ENCODE data around the gene ZNF808.

ZNF808 gene

GRCh38 chr19:52570000-52570861, 42.8 kb downstream of the ZNF808 start, which contains the start of gene ZNF701:
ZNF701 (plus strand) TSS chr19:52570287; CDS start chr19:52574148, 3,861 bp downstream.
- H2AFZ ChIP-seq (ENCODE audit: low read depth, low read length), result peak within 1 kb of the TSS; percentile 78
- H3K9me3 ChIP-seq (ENCODE audit: control insufficient read depth, low read length), result peaks cover 27% of the 10 kb centered on the region
- H4K91ac ChIP-seq (ENCODE audit: low read length), result peak within 1 kb of the TSS; percentile 64
- H3K9ac ChIP-seq (ENCODE audit: low read length), result peak within 1 kb of the TSS; percentile 99
- peak; percentile 93 for DNase-seq
- no peak within 1 kb of the TSS for H2BK120ac ChIP-seq (ENCODE audit: low read depth, low read length)
- H3K27ac ChIP-seq (ENCODE audit: low read length, poor library complexity, severe bottlenecking), result peak within 1 kb of the TSS; percentile 86
- H3K23ac ChIP-seq (ENCODE audit: low read length in 2 of 2), result peak within 1 kb of the TSS in 1 of 2 experiments; percentile 92
- H3K14ac ChIP-seq (ENCODE audit: low read length in 2 of 2), result peak within 1 kb of the TSS in 1 of 2 experiments; percentile 82
- H3K36me3 ChIP-seq (ENCODE audit: control insufficient read depth in 1 of 2, insufficient read depth in 2 of 2, low read depth in 1 of 2, low read length in 2 of 2), result peaks cover 24 to 30% of the 10 kb centered on the region in 2 experiments
- peak within 1 kb of the TSS; percentile 48 for H2BK15ac ChIP-seq (ENCODE audit: low read depth, poor library complexity, severe bottlenecking)
- H3K4ac ChIP-seq (ENCODE audit: low read depth in 1 of 2, low read length in 2 of 2), result peak within 1 kb of the TSS; percentile 1 to 46
- peak within 1 kb of the TSS in 1 of 2 experiments; percentile 47 for H2BK12ac ChIP-seq (ENCODE audit: low read length in 2 of 2)
- peak within 1 kb of the TSS; percentile 62 to 79 for H3K18ac ChIP-seq (ENCODE audit: low read depth in 1 of 2, low read length in 2 of 2)
- H2BK5ac ChIP-seq (ENCODE audit: low read depth, low read length, poor library complexity, severe bottlenecking), result no peak within 1 kb of the TSS
- under 1% methylated on average over 52 of the region's 57 CpGs for WGBS
- no peaks in the 10 kb centered on the region for H3K27me3 ChIP-seq (ENCODE audit: control insufficient read depth in 1 of 2, insufficient read depth in 1 of 2, low read length in 2 of 2)
- no peak within 1 kb of the TSS for H2AK5ac ChIP-seq (ENCODE audit: low read length, severe bottlenecking)
- peak within 1 kb of the TSS; percentile 75 to 99 for H3K4me3 ChIP-seq (ENCODE audit: insufficient read depth in 1 of 2, low read depth in 1 of 2, low read length in 2 of 2)
- peaks cover 9% of the 10 kb centered on the region for H3K4me1 ChIP-seq (ENCODE audit: control insufficient read depth, insufficient read depth, low read depth, low read length)
- peak within 1 kb of the TSS; percentile 94 for H3K4me2 ChIP-seq (ENCODE audit: low read length, poor library complexity, severe bottlenecking)
- peaks cover 26% of the 10 kb centered on the region for H3K79me1 ChIP-seq (replicated peaks; ENCODE audit: low read length, poor library complexity, severe bottlenecking)
- peak within 1 kb of the TSS; percentile 92 for H4K8ac ChIP-seq (ENCODE audit: low read length)

DNA sequence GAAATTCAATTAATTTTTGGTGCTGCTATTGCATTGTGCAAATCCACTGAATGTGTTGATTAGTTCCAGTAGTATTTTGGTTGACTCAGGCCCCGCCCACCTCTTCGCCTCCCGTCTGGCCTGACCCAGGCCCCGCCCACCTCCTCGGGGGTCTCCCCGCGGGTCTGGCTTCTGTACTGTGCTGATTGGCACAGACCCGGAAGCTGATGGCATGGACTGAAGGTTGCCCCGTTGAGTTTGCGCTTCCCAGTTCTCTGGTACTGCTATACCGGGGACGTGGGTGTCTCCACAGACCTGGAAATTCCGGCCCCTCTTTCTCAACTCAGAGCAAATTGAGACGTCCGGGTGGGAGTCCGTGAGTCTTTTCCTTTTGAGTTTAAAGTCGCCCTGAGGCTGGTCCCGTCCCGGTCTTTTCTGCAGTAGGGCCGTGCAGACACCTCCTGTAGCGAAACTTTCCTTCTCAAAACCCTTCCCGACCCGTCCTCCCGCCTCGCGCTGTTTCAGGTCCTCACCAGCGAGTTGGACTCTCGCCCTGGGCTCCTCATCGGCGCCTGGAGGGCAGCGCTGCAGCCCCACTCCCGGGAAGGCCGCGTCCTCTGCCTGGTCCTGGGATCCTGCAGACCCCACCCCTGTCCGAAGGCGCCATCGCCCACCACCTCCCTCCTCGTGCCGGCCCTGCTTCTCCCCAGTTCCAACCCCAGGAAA, 57.4 kb downstream of the ZNF808 start:
- Histone ChIP-seq H3K27ac (ENCODE audit: low read length, poor library complexity, severe bottlenecking) (no peak overlapping the region), H3K18ac (ENCODE audit: low read depth in 1 of 2, low read length in 2 of 2) (no peak overlapping the region), H2BK5ac (ENCODE audit: low read depth, low read length, poor library complexity, severe bottlenecking) (no peak overlapping the region), H2AK5ac (ENCODE audit: low read length, severe bottlenecking) (no peak overlapping the region), H3K9ac (ENCODE audit: low read length) (no peak overlapping the region), H2BK15ac (ENCODE audit: low read depth, poor library complexity, severe bottlenecking) (no peak overlapping the region), H3K4me3 (ENCODE audit: insufficient read depth in 1 of 2, low read depth in 1 of 2, low read length in 2 of 2) (peak overlapping the region in 1 of 2 experiments; percentile 62), H4K91ac (ENCODE audit: low read length) (no peak overlapping the region), H2BK12ac (ENCODE audit: low read length in 2 of 2) (no peak overlapping the region), H3K4ac (ENCODE audit: low read depth in 1 of 2, low read length in 2 of 2) (no peak overlapping the region), H3K36me3 (ENCODE audit: control insufficient read depth in 1 of 2, insufficient read depth in 2 of 2, low read depth in 1 of 2, low read length in 2 of 2) (peaks cover 44 to 46% of the 10 kb centered on the region in 2 experiments), H3K23ac (ENCODE audit: low read length in 2 of 2) (no peak overlapping the region), H3K4me2 (ENCODE audit: low read length, poor library complexity, severe bottlenecking) (no peak overlapping the region), H3K9me3 (ENCODE audit: control insufficient read depth, low read length) (peaks cover 35% of the 10 kb centered on the region), H2BK120ac (ENCODE audit: low read depth, low read length) (no peak overlapping the region), H3K14ac (ENCODE audit: low read length in 2 of 2) (no peak overlapping the region), H3K4me1 (ENCODE audit: control insufficient read depth, insufficient read depth, low read depth, low read length) (no peaks in the 10 kb centered on the region), H3K79me1 (replicated peaks; ENCODE audit: low read length, poor library complexity, severe bottlenecking) (peaks cover 16% of the 10 kb centered on the region), H3K27me3 (ENCODE audit: control insufficient read depth in 1 of 2, insufficient read depth in 1 of 2, low read length in 2 of 2) (no peaks in the 10 kb centered on the region), H4K8ac (ENCODE audit: low read length) (no peak overlapping the region), H2AFZ (ENCODE audit: low read depth, low read length) (no peak overlapping the region)
- 85% methylated on average over 36 of the region's 39 CpGs for WGBS
- no peak for DNase-seq

DNA sequence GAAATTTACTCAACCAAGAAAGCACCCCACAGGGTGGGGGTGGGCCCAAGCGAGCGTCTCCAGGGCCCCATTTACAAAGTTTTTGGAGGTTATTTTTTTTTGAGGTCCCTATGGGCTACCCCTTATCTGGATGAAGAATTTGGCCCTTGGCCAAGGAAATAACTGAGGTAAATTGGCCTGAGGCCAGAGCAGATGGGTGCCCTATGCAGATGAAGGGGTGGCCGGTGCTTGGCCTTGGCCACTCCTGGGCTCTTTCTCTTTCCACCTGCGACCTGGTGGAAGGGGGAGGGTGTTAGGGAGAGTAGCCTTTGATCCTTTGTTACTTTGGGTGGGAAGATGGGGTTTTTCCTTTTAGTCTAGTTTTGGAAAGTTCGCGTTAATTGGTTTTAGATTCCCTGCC, 58.1 kb downstream of the ZNF808 start:
- Histone ChIP-seq H3K23ac (ENCODE audit: low read length in 2 of 2) (no peak overlapping the region), H3K27me3 (ENCODE audit: control insufficient read depth in 1 of 2, insufficient read depth in 1 of 2, low read length in 2 of 2) (no peaks in the 10 kb centered on the region), H3K9ac (ENCODE audit: low read length) (no peak overlapping the region), H4K8ac (ENCODE audit: low read length) (no peak overlapping the region), H3K36me3 (ENCODE audit: control insufficient read depth in 1 of 2, insufficient read depth in 2 of 2, low read depth in 1 of 2, low read length in 2 of 2) (peaks cover 41 to 42% of the 10 kb centered on the region in 2 experiments), H2AFZ (ENCODE audit: low read depth, low read length) (no peak overlapping the region), H3K4me1 (ENCODE audit: control insufficient read depth, insufficient read depth, low read depth, low read length) (no peaks in the 10 kb centered on the region), H4K91ac (ENCODE audit: low read length) (no peak overlapping the region), H3K4me3 (ENCODE audit: insufficient read depth in 1 of 2, low read depth in 1 of 2, low read length in 2 of 2) (no peak overlapping the region), H2AK5ac (ENCODE audit: low read length, severe bottlenecking) (no peak overlapping the region), H3K18ac (ENCODE audit: low read depth in 1 of 2, low read length in 2 of 2) (no peak overlapping the region), H3K79me1 (replicated peaks; ENCODE audit: low read length, poor library complexity, severe bottlenecking) (peaks cover 16% of the 10 kb centered on the region), H3K9me3 (ENCODE audit: control insufficient read depth, low read length) (peaks cover 34% of the 10 kb centered on the region), H2BK12ac (ENCODE audit: low read length in 2 of 2) (no peak overlapping the region), H2BK5ac (ENCODE audit: low read depth, low read length, poor library complexity, severe bottlenecking) (no peak overlapping the region), H3K14ac (ENCODE audit: low read length in 2 of 2) (no peak overlapping the region), H3K4ac (ENCODE audit: low read depth in 1 of 2, low read length in 2 of 2) (no peak overlapping the region), H2BK120ac (ENCODE audit: low read depth, low read length) (no peak overlapping the region), H3K4me2 (ENCODE audit: low read length, poor library complexity, severe bottlenecking) (no peak overlapping the region), H3K27ac (ENCODE audit: low read length, poor library complexity, severe bottlenecking) (no peak overlapping the region), H2BK15ac (ENCODE audit: low read depth, poor library complexity, severe bottlenecking) (no peak overlapping the region)
- DNase-seq, result no peak
- 92% methylated on average over 4 of the region's 6 CpGs for WGBS

DNA sequence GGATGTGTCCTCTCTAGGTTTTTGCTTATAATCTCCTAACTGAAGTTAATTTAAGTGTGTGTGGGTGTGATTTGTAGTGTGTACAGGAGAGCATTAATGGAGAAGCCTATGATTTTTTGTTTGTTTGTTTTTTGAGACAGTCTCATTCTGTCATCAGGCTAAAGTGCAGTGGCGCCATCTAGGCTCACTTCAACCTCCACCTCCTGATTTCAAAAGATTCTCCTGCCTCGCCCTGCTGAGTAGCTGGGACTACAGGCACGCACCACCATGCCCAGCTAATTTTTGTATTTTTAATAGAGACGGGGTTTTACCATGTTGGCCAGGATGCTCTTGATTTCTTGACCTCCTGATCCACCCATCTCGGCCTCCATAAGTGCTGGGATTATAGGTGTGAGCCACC, 63.3 kb downstream of the ZNF808 start:
- Histone ChIP-seq H2AFZ (ENCODE audit: low read depth, low read length) (no peak overlapping the region), H3K4me2 (ENCODE audit: low read length, poor library complexity, severe bottlenecking) (no peak overlapping the region), H2BK5ac (ENCODE audit: low read depth, low read length, poor library complexity, severe bottlenecking) (no peak overlapping the region), H3K4me1 (ENCODE audit: control insufficient read depth, insufficient read depth, low read depth, low read length) (no peaks in the 10 kb centered on the region), H3K9ac (ENCODE audit: low read length) (no peak overlapping the region), H3K23ac (ENCODE audit: low read length in 2 of 2) (no peak overlapping the region), H3K9me3 (ENCODE audit: control insufficient read depth, low read length) (peaks cover 5% of the 10 kb centered on the region), H3K4me3 (ENCODE audit: insufficient read depth in 1 of 2, low read depth in 1 of 2, low read length in 2 of 2) (no peak overlapping the region), H3K18ac (ENCODE audit: low read depth in 1 of 2, low read length in 2 of 2) (no peak overlapping the region), H3K79me1 (replicated peaks; ENCODE audit: low read length, poor library complexity, severe bottlenecking) (peaks cover 7% of the 10 kb centered on the region), H4K91ac (ENCODE audit: low read length) (no peak overlapping the region), H3K14ac (ENCODE audit: low read length in 2 of 2) (no peak overlapping the region), H2BK120ac (ENCODE audit: low read depth, low read length) (no peak overlapping the region), H3K36me3 (ENCODE audit: control insufficient read depth in 1 of 2, insufficient read depth in 2 of 2, low read depth in 1 of 2, low read length in 2 of 2) (peaks cover 16 to 36% of the 10 kb centered on the region in 2 experiments), H3K27ac (ENCODE audit: low read length, poor library complexity, severe bottlenecking) (no peak overlapping the region), H2BK12ac (ENCODE audit: low read length in 2 of 2) (no peak overlapping the region), H2AK5ac (ENCODE audit: low read length, severe bottlenecking) (no peak overlapping the region), H3K4ac (ENCODE audit: low read depth in 1 of 2, low read length in 2 of 2) (no peak overlapping the region), H2BK15ac (ENCODE audit: low read depth, poor library complexity, severe bottlenecking) (no peak overlapping the region), H3K27me3 (ENCODE audit: control insufficient read depth in 1 of 2, insufficient read depth in 1 of 2, low read length in 2 of 2) (no peaks in the 10 kb centered on the region), H4K8ac (ENCODE audit: low read length) (no peak overlapping the region)
- 93% methylated on average over 5 of the region's 5 CpGs for WGBS
- no peak for DNase-seq
